Measurements from ENCODE around the gene HOXD8.

GRCh38 chr2:176104316-176105077 is 25.0 kb upstream of the HOXD8 start:
- TF ChIP-seq, protein P1, sequence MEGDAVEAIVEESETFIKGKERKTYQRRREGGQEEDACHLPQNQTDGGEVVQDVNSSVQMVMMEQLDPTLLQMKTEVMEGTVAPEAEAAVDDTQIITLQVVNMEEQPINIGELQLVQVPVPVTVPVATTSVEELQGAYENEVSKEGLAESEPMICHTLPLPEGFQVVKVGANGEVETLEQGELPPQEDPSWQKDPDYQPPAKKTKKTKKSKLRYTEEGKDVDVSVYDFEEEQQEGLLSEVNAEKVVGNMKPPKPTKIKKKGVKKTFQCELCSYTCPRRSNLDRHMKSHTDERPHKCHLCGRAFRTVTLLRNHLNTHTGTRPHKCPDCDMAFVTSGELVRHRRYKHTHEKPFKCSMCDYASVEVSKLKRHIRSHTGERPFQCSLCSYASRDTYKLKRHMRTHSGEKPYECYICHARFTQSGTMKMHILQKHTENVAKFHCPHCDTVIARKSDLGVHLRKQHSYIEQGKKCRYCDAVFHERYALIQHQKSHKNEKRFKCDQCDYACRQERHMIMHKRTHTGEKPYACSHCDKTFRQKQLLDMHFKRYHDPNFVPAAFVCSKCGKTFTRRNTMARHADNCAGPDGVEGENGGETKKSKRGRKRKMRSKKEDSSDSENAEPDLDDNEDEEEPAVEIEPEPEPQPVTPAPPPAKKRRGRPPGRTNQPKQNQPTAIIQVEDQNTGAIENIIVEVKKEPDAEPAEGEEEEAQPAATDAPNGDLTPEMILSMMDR (IDR thresholded peaks at IDR 0.05): no peak
- peak in 1 of 2 donors; percentile 2 for TF ChIP-seq EP300 (IDR thresholded peaks at IDR 0.05)
- TF ChIP-seq POLR2A (IDR thresholded peaks at IDR 0.05): no peak
